Common myeloid progenitor, CD34-positive (primary cell): ENCODE results near the gene DNAI4.

Experiments
- CTCF ChIA-PET: fragments of 350-600 bp; sonication (Branson Sonifier 250); formaldehyde crosslinking; loops from one replicate; lab custom pipeline; 2021; ENCODE audit warnings: antibody characterized with exemption; lab: Charles Lee
- POLR2A ChIA-PET: fragments of 350-600 bp; sonication (Branson Sonifier 250); formaldehyde crosslinking; loops from one replicate; lab custom pipeline; 2021; ENCODE audit warnings: antibody characterized with exemption; lab: Charles Lee
- DNase-seq, 3 donors: peaks; one replicate each; pipeline versions ENCODE4 v3.0.0 to v3.0.0-alpha.2; 2013
- H3K27ac ChIP-seq, 2 experiments: 1 replicate in 1 of 2; 2 replicates in 1 of 2; pipeline ENCODE4 v1.7.0; 2013; ENCODE audit warnings: inconsistent platforms in 2 of 2, low read length in 2 of 2, mild to moderate bottlenecking in 2 of 2, low read depth in 1 of 2, moderate library complexity in 1 of 2; ENCODE audit not compliant: severe bottlenecking in 2 of 2, insufficient read depth in 1 of 2, poor library complexity in 1 of 2
- H3K27me3 ChIP-seq, 5 experiments: replicated peaks in 2 of 5; 1 replicate in 3 of 5; 2 replicates in 2 of 5; pipeline versions ENCODE4 v1.6.1 to v1.7.0; 2013; ENCODE audit warnings: low read length in 4 of 5, mild to moderate bottlenecking in 2 of 5, moderate library complexity in 2 of 5, inconsistent platforms in 1 of 5; ENCODE audit not compliant: insufficient read depth in 5 of 5, control insufficient read depth in 4 of 5
- H3K36me3 ChIP-seq, 4 experiments: 1 replicate in 2 of 4; 2 replicates in 2 of 4; pipeline versions ENCODE4 v1.6.1 to v1.7.0; 2013; ENCODE audit warnings: low read length in 3 of 4, control low read depth in 1 of 4, mild to moderate bottlenecking in 1 of 4; ENCODE audit not compliant: control insufficient read depth in 4 of 4, insufficient read depth in 4 of 4
- H3K4me1 ChIP-seq, 4 experiments: 1 replicate in 3 of 4; 2 replicates in 1 of 4; pipeline versions ENCODE4 v1.6.1 to v1.7.1; 2013; ENCODE audit warnings: low read length in 3 of 4, mild to moderate bottlenecking in 3 of 4, control low read depth in 1 of 4, inconsistent platforms in 1 of 4, moderate library complexity in 1 of 4; ENCODE audit not compliant: control insufficient read depth in 4 of 4, insufficient read depth in 4 of 4; ENCODE audit errors: control extremely low read depth in 1 of 4
- H3K4me3 ChIP-seq, 7 experiments: 1 replicate in 4 of 7; 2 replicates in 3 of 7; pipeline versions ENCODE4 v1.5.1 to v1.7.0; 2013; ENCODE audit warnings: mild to moderate bottlenecking in 7 of 7, low read length in 6 of 7, moderate library complexity in 6 of 7, inconsistent platforms in 2 of 7, low read depth in 2 of 7, control low read depth in 1 of 7; ENCODE audit not compliant: insufficient read depth in 4 of 7, control insufficient read depth in 1 of 7; ENCODE audit errors: extremely low read depth in 1 of 7
- H3K9me3 ChIP-seq, 5 experiments: 1 replicate in 4 of 5; 2 replicates in 1 of 5; pipeline versions ENCODE4 v1.6.1 to v1.7.1; 2013; ENCODE audit warnings: low read length in 4 of 5, mild to moderate bottlenecking in 2 of 5, inconsistent platforms in 1 of 5, low read depth in 1 of 5, moderate library complexity in 1 of 5; ENCODE audit not compliant: control insufficient read depth in 4 of 5, insufficient read depth in 2 of 5; ENCODE audit errors: control extremely low read depth in 1 of 5
- WGBS: methylation state at CpG from one replicate; pipeline ENCODE4 v1.1.5; 2013; ENCODE audit not compliant: insufficient coverage; 5-methylcytosine and 5-hydroxymethylcytosine counted together

DNAI4 gene

GRCh38 chr1:66937529-66938234 lies 13.0 kb upstream of the DNAI4 start:
- peaks cover 12 to 25% (median 19%) of the 10 kb centered on the region in 4 experiments for H3K4me1 ChIP-seq
- 0% methylated on average over 1 of the region's 1 CpG for WGBS
- H3K9me3 ChIP-seq, result no peaks in the 10 kb centered on the region
- H3K27ac ChIP-seq, result no peak overlapping the region
- POLR2A ChIA-PET, result no interaction called here
- CTCF ChIA-PET, result interaction anchor here (1.3 to 1.7 kb wide), 3 partner anchors 13 to 41 kb away, joined by 3 to 4 read pairs (median 3); partner anchors contain the start of gene MIER1
- no peak for DNase-seq
- H3K27me3 ChIP-seq, result no peaks in the 10 kb centered on the region
- H3K4me3 ChIP-seq, result no peak overlapping the region
- H3K36me3 ChIP-seq, result peaks cover 2 to 7% (median 5%) of the 10 kb centered on the region in 4 experiments

- WGBS, result 37% methylated on average over 2 of the region's 7 CpGs
- DNase-seq, result no peak
- peaks cover 18 to 47% (median 38%) of the 10 kb centered on the region in 4 experiments for H3K4me1 ChIP-seq
- no peaks in the 10 kb centered on the region for H3K36me3 ChIP-seq
- POLR2A ChIA-PET, result no interaction called here
- H3K27me3 ChIP-seq, result no peaks in the 10 kb centered on the region
- CTCF ChIA-PET, result interaction anchor here (0.5 to 1.0 kb wide), 6 partner anchors 9 to 1676 kb away, joined by 3 to 4 read pairs (median 3); partner anchors contain the start of genes DNAI4 and MIER1
- peak overlapping the region in 1 of 2 experiments; percentile 95 for H3K27ac ChIP-seq
- no peaks in the 10 kb centered on the region for H3K9me3 ChIP-seq
- peak overlapping the region in 5 of 7 experiments; percentile 7 to 70 (median 38) for H3K4me3 ChIP-seq
These were observed 9.4 kb upstream of the DNAI4 start for GRCh38 chr1:66933887-66934700.

GRCh38 chr1:66932291-66932690 lies 7.6 kb upstream of the DNAI4 start:
- Histone ChIP-seq H3K27me3 (no peaks in the 10 kb centered on the region), H3K27ac (peak overlapping the region in 1 of 2 experiments; percentile 95), H3K4me1 (peaks cover 18 to 48% (median 35%) of the 10 kb centered on the region in 4 experiments), H3K36me3 (no peaks in the 10 kb centered on the region), H3K4me3 (peak overlapping the region in 5 of 7 experiments; percentile 26 to 97 (median 46)), H3K9me3 (no peaks in the 10 kb centered on the region)
- POLR2A ChIA-PET, result interaction anchor here (0.6 kb wide), 1 partner anchor 69 kb away, joined by 4 read pairs; no protein-coding TSS in a partner anchor
- no peak for DNase-seq
- no CpG with 5 or more reads among the region's 2 CpGs for WGBS
- CTCF ChIA-PET, result no interaction called here

- no peaks in the 10 kb centered on the region for H3K36me3 ChIP-seq
- peaks cover 18 to 51% (median 38%) of the 10 kb centered on the region in 4 experiments for H3K4me1 ChIP-seq
- peak in 1 of 3 donors; percentile 23 for DNase-seq
- H3K9me3 ChIP-seq, result no peaks in the 10 kb centered on the region
- ChIA-PET CTCF (no interaction called here), POLR2A (interaction anchor here (0.6 kb wide), 1 partner anchor 70 kb away, joined by 4 read pairs; no protein-coding TSS in a partner anchor)
- H3K27ac ChIP-seq, result peak overlapping the region; percentile 87 to 95
- peak overlapping the region in 6 of 7 experiments; percentile 80 to 97 (median 90) for H3K4me3 ChIP-seq
- H3K27me3 ChIP-seq, result no peaks in the 10 kb centered on the region
- 0% methylated on average over 3 of the region's 4 CpGs for WGBS
These were observed 6.9 kb upstream of the DNAI4 start for GRCh38 chr1:66931590-66931989.

- DNase-seq, result no peak
- POLR2A ChIA-PET, result interaction anchor here (0.9 kb wide), 1 partner anchor 132 kb away, joined by 3 read pairs; no protein-coding TSS in a partner anchor
- WGBS, result 0% methylated on average over 1 of the region's 6 CpGs
- Histone ChIP-seq H3K27me3 (no peaks in the 10 kb centered on the region), H3K36me3 (no peaks in the 10 kb centered on the region), H3K4me1 (peaks cover 21 to 58% (median 46%) of the 10 kb centered on the region in 4 experiments), H3K27ac (peak overlapping the region; percentile 87 to 95), H3K9me3 (no peaks in the 10 kb centered on the region), H3K4me3 (peak overlapping the region; percentile 63 to 97 (median 89))
- CTCF ChIA-PET, result interaction anchor here (0.6 to 1.5 kb wide), 2 partner anchors 10 to 17 kb away, joined by 3 read pairs; no protein-coding TSS in a partner anchor
These were observed 6.1 kb upstream of the DNAI4 start for GRCh38 chr1:66930823-66931174.

- DNase-seq, result peak; percentile 94 to 96 (median 95)
- H3K36me3 ChIP-seq, result no peaks in the 10 kb centered on the region
- ChIA-PET CTCF (interaction anchor here (0.6 to 1.5 kb wide), 3 partner anchors 10 to 17 kb away, joined by 3 to 4 read pairs (median 3); no protein-coding TSS in a partner anchor), POLR2A (interaction anchor here (0.5 to 0.9 kb wide), 3 partner anchors 104 to 398 kb away, joined by 3 read pairs; no protein-coding TSS in a partner anchor)
- peak overlapping the region; percentile 63 to 97 (median 89) for H3K4me3 ChIP-seq
- peaks cover 26 to 60% (median 47%) of the 10 kb centered on the region in 4 experiments for H3K4me1 ChIP-seq
- H3K27me3 ChIP-seq, result no peaks in the 10 kb centered on the region
- 0% methylated on average over 51 of the region's 83 CpGs for WGBS
- no peaks in the 10 kb centered on the region for H3K9me3 ChIP-seq
- H3K27ac ChIP-seq, result peak overlapping the region; percentile 87 to 95
These were observed 5.6 kb upstream of the DNAI4 start for GRCh38 chr1:66929999-66930822.
